Putamen (tissue), 1 donor: ENCODE measurements around the gene UCKL1.
A peak's percentile ranks its signal among the peaks of the same experiment; 100 is the strongest.
"Not testable (repeated sequence)": the region's sequence is repeated elsewhere in the genome, so short reads cannot be mapped to it uniquely, and the experiment has no call there.

ENCODE experiments used
- DNase-seq: peaks from one replicate; pipeline ENCODE4 v3.0.0-alpha.2; 2016; ENCODE audit warnings: low spot score

UCKL1 gene

GRCh38 chr20:63917811-63918210 lies 38.4 kb downstream of the UCKL1 start:
- no peak for DNase-seq

GRCh38 chr20:63916371-63916939 lies 39.8 kb downstream of the UCKL1 start:
- DNase-seq, result not testable (repeated sequence)

- DNase-seq, result peak; percentile 46
These were observed 40.7 kb downstream of the UCKL1 start for GRCh38 chr20:63915471-63915870.

GRCh38 chr20:63913768-63914167 lies 42.4 kb downstream of the UCKL1 start:
- DNase-seq, result no peak

GRCh38 chr20:63911176-63911575 lies 45.0 kb downstream of the UCKL1 start:
- DNase-seq, result no peak

- DNase-seq, result no peak
These were observed 48.1 kb downstream of the UCKL1 start for GRCh38 chr20:63908008-63908682.

GRCh38 chr20:63903796-63904561 lies 52.2 kb downstream of the UCKL1 start:
- DNase-seq, result no peak

GRCh38 chr20:63900413-63900812 lies 55.8 kb downstream of the UCKL1 start:
- no peak for DNase-seq

GRCh38 chr20:63898882-63899558 lies 57.2 kb downstream of the UCKL1 start:
- no peak for DNase-seq

GRCh38 chr20:63897978-63898561 lies 58.1 kb downstream of the UCKL1 start:
- DNase-seq, result no peak

- DNase-seq, result no peak
These were observed 59.7 kb downstream of the UCKL1 start for GRCh38 chr20:63896264-63897105.

- DNase-seq, result no peak
These were observed 60.3 kb downstream of the UCKL1 start for GRCh38 chr20:63895952-63896263.

- DNase-seq, result no peak
These were observed 60.8 kb downstream of the UCKL1 start for GRCh38 chr20:63895202-63895951.

- DNase-seq, result peak; percentile 96
These were observed 61.6 kb downstream of the UCKL1 start, which contains the start of gene DNAJC5 for GRCh38 chr20:63894358-63895201. DNAJC5 (plus strand) TSS chr20:63895126; CDS start chr20:63928346, 33,220 bp downstream.

GRCh38 chr20:63893999-63894357 lies 62.2 kb downstream of the UCKL1 start:
- DNase-seq, result no peak

GRCh38 chr20:63892402-63892801 lies 63.8 kb downstream of the UCKL1 start:
- no peak for DNase-seq

GRCh38 chr20:63891061-63892002 lies 64.9 kb downstream of the UCKL1 start:
- DNase-seq, result no peak

- no peak for DNase-seq
These were observed 65.6 kb downstream of the UCKL1 start for GRCh38 chr20:63890616-63891015.

- no peak for DNase-seq
These were observed 66.0 kb downstream of the UCKL1 start for GRCh38 chr20:63890201-63890576.
